ENCODE data around the gene MAPK8IP3.

MAPK8IP3 gene

GRCh38 chr16:1775006-1775845, 69.2 kb downstream of the MAPK8IP3 start:
- DNase-seq (ENCODE audit: low spot score), result no peak

GRCh38 chr16:1775846-1776671, 70.1 kb downstream of the MAPK8IP3 start:
- DNase-seq (ENCODE audit: low spot score), result no peak

- no peak for DNase-seq (ENCODE audit: low spot score)
Observed at GRCh38 chr16:1776672-1776955, 70.6 kb downstream of the MAPK8IP3 start.

DNA sequence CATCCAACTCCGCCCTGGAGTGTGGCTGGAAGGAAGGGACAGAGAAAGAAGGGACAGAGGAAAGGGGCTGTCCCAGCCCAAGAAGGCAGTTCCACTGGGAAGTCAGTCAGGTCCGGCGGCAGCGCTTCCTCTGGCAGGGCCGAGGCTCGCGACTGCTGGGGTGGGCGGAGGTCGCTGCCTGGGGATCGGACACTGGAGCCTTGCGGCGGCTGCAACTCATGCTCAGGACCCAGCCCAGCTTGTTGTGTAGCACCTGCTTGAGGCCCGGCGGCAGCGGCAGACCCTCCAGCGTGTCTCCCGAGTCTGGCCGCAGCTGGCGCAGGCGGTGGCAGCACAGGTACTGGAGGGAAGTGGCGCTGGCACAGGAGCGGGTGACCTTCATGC, 71.0 kb downstream of the MAPK8IP3 start:
- DNase-seq (ENCODE audit: low spot score), result no peak

DNA sequence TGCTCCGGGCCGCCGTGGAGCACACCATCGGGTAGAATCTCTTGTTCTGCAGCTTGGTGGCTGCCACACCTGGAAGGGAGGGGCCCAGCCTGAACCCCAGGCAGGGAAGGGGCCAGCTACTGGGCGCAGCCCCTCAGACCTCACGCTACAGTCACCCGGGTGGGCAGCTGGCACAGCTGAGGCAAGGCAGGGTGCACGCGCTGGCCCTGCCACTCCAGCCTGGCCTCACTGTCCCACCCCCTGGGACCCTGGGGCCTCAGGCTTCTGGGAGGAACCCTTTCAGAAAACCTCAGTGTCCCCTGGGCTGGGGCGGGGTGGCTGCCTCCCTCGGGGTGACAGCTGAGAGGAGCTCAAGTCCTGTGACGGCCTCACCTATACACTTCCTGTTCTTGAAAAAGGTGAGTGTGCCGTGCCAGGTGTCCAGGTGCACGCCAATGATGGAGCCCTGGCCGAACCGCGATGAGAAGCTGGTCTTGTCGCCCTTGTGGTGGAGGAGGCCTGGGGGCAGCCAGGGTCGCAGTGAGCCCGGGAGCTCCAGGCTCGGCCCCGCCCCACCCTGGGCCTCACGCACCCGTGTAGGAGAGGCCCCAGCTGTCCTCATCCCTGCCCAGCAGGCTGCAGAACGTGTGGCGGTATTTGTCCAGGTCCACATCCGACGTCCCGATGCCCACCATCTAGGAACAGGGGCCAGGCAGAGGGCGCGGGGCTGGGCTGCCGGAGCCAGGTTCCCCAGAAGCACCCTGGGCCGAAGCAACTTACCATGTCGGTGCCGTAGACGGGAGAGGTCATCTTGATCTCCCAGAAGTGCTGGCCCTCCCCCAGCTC, 71.6 kb downstream of the MAPK8IP3 start:
- no peak for DNase-seq (ENCODE audit: low spot score)

DNA sequence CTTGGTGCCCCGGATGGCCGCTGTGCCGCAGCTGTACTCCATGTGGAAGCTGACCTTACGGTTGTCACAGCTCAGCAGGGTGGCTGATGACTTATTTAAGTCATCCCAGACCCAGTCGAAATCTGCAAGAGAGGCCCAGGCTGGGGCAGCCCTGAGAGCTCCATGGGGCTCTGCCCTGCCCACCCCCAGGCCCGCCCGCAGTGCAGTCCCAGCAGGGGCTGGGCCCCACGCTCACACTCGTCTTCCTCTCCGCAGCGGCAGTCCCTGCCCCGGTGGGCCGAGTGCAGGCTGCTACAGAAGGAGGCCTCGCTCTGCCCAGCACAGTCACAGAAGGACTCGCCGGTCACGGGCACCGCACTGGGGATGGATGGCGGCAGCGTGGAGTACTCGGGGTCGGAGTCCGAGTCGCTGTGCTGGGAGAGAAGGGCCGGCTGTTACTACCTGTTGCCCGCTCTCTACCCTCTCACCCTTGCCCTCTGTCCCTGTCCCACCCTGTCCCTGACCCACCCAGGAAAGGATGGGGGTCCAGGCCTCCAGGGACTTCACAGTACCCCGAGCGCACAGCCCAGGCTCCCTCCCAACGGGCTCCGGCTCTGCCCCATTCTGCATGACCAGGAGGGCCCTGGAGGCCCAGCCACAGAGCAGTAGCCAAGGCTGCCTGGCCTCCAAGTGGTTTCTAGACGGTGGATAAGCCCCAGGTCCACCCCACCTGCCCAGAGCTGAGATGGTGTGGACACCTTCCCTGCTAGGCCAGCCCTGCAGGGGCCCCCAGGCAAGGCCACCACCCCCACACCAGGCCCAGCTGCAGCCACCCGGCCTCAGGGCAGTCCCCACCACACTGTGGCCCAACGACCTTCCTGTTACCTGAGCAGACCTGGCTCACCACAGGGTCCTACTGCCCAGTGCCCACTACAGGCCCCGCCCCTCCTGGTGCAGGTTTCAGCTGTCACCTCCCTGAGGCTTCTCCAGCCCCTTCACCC, 72.5 kb downstream of the MAPK8IP3 start:
- DNase-seq (ENCODE audit: low spot score), result no peak

DNA sequence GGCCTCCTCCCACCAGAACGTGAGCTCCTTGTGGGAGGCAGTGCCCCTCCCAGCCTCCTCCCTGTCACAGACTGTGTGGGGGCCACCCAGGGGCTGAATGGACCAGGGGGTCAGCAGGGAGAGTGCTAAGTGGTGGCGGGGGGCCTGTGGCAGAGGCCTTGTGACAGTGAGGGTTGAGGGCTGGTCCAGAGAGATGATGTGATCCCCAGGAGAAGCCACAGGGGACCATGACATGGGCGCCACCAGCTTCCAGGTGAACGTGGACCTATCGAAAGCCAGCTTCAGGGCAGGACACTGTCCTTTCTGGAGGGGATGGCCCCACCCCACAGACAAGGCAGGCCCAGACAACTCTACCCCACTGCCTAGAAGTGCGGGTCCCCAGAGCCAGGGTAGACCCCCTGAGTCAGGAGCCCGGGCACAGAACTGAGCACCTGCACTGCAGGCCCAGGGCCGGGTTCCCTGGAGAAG, 73.3 kb downstream of the MAPK8IP3 start:
- DNase-seq (ENCODE audit: low spot score), result no peak

- DNase-seq (ENCODE audit: low spot score), result no peak
Observed at GRCh38 chr16:1779741-1780676, 74.0 kb downstream of the MAPK8IP3 start.

- DNase-seq (ENCODE audit: low spot score), result no peak
Observed at GRCh38 chr16:1780677-1781072, 74.7 kb downstream of the MAPK8IP3 start.

GRCh38 chr16:1781254-1781653, 75.3 kb downstream of the MAPK8IP3 start:
- no peak for DNase-seq (ENCODE audit: low spot score)

- peak; percentile 25 for DNase-seq (ENCODE audit: low spot score)
Observed at GRCh38 chr16:1781758-1782407, 75.9 kb downstream of the MAPK8IP3 start.

DNA sequence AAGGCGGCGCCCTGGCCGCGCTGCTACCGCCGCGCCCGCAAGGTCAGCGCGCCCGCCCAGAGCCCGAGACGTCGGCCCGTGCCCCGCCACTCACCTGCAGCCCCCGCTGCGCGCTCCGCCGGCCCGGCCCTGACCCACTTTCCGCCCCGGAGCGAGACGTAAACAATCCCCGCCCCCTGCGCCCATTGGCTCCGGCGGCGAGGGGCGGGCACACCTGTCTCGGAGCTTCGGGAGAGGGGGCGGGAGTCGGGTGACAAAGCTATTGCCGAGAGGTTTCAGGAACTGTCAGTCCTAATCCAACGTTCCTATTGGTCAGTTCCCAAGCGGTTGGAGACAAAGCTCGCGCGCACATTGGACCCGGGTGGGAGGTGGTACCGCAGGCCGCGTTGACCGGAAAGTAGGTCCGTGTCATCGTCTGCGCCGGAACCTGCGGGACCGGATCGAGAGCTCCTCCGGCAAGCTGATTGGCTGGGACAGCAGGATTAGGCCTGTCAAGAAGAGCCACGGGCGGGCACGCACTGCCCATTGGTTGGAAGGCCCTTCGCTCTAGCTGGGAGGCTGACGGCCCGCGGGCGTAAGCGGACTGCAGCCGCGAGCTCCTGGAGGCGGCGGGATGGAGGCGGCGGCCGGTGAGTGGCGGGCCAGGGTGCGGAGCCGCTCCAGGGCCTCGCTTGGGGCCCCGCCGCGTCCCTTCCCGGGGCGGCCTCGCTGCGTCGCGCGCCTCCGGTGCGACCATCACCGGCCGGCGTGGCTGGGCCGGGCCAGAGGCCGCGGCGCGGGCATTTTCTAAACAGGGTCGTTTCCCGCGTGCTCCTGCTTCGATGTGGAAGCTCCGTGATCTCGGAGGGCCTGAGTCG, 76.6 kb downstream of the MAPK8IP3 start, which contains the start of the genes NUBP2 and SPSB3:
Gene NUBP2 (plus strand): TSS at position 553 of the 857 bp plus-strand sequence. CDS start 61 bp downstream, at position 614.
Gene SPSB3 (minus strand): TSS at position 164 of the 857 bp plus-strand sequence. CDS start 1,088 bp downstream, outside the sequence.
- DNase-seq (ENCODE audit: low spot score), result peak; percentile 100

DNA sequence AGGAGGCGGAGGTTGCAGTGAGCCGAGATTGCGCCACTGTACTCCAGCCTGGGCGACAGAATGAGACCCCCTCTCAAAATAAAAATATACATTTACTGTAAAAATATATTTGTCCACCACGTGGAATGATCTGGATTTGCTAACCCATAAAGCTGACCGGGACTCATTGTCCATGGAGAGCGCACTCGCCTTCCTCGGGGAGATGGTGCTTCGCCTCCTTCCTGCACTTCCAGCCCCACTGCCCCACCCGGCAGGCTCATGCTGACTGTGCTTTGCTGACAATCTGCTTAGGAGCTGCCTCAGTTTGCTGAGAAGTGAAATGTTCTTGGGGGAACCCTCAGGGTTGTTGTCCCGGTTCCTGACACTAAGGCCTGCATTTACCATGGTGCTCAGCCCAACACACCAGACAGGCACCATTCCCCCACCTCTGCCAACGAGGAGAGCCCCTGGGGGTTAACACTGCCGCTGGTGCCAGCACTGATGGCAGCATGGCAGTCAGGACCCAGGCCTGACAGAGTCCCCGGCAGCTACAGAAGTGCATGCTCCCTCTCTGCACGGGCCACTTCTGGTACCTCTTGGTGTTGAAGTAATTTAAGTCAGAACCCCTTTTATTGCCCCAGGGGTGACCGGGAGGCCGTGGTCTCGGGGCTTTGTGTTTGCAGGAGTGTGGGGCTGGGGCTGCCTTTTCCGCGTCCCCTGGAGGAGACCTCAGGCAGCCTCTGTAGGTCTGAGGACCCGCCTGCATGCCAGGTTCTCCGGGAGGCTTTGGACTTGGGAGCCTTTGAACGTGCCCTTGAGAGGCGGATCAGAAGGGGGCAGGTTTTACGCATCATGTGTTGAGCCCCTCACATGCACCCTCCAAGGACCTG, 79.2 kb downstream of the MAPK8IP3 start:
- DNase-seq (ENCODE audit: low spot score), result no peak

- no peak for DNase-seq (ENCODE audit: low spot score)
Observed at GRCh38 chr16:1785846-1786170, 79.8 kb downstream of the MAPK8IP3 start.

DNA sequence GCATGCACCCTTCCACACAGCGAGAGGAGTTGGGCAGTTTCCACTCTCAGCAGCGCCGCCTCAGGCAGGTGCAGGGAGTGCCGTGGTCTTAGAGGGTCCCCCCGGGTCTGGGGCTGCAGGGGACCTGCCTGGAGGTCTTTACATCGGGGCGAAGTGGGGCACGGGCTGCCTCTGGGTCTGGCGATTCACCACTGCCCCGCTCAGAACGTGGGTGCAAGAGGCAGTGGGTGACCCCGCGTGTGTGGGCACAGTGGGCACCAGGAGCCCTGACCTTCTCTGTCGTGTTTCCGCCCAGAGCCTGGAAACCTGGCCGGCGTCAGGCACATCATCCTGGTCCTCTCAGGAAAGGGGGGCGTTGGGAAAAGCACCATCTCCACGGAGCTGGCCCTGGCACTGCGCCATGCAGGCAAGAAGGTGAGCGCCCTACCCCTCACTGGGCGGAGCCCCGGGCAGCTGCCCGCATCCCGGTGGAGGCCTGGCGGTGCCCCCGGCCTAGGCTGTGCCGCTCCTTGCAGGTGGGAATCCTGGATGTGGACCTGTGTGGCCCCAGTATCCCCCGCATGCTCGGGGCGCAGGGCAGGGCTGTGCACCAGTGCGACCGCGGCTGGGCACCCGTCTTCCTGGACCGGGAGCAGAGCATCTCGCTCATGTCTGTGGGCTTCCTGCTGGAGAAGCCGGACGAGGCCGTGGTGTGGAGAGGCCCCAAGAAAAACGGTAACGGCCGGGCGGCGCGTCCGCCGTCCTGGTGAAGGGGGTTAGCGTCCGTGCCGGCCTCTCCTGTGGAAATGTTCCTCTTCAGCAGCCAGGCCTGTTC, 80.5 kb downstream of the MAPK8IP3 start:
- no peak for DNase-seq (ENCODE audit: low spot score)

- DNase-seq (ENCODE audit: low spot score), result no peak
Observed at GRCh38 chr16:1787056-1787321, 81.0 kb downstream of the MAPK8IP3 start.

Measured in LoVo (cell line).